HG03064 (cell line): Measurements from ENCODE around the gene SPCS2.
"Not testable (repeated sequence)": the region's sequence is repeated elsewhere in the genome, so short reads cannot be mapped to it uniquely, and the experiment has no call there.

ENCODE experiments used
- ATAC-seq: cut with Tn5 transposase; IDR thresholded peaks from one replicate; pipeline ENCODE4 v1.9.1; 2021; ENCODE audit warnings: low read depth; ENCODE audit not compliant: unreplicated experiment

The SPCS2 gene

GRCh38 chr11:74992852-74993251, 43.8 kb downstream of the SPCS2 start:
- no peak for ATAC-seq

GRCh38 chr11:75000975-75001354, 51.9 kb downstream of the SPCS2 start:
- no peak for ATAC-seq

GRCh38 chr11:75001686-75002085, 52.6 kb downstream of the SPCS2 start:
- no peak for ATAC-seq

- ATAC-seq: no peak
Observed at GRCh38 chr11:75002516-75002915, 53.5 kb downstream of the SPCS2 start.

- ATAC-seq: no peak
Observed at GRCh38 chr11:75004215-75004614, 55.1 kb downstream of the SPCS2 start.

- no peak for ATAC-seq
Observed at GRCh38 chr11:75011357-75011756, 62.3 kb downstream of the SPCS2 start.

- no peak for ATAC-seq
Observed at GRCh38 chr11:75011872-75012271, 62.8 kb downstream of the SPCS2 start.

GRCh38 chr11:75013051-75013450, 64.0 kb downstream of the SPCS2 start:
- ATAC-seq: no peak

GRCh38 chr11:75014129-75014528, 65.1 kb downstream of the SPCS2 start:
- ATAC-seq: no peak

GRCh38 chr11:75019200-75019599, 70.1 kb downstream of the SPCS2 start:
- ATAC-seq: not testable (repeated sequence)

GRCh38 chr11:75020328-75020727, 71.3 kb downstream of the SPCS2 start:
- ATAC-seq: not testable (repeated sequence)

- ATAC-seq: no peak
Observed at GRCh38 chr11:75022296-75022695, 73.2 kb downstream of the SPCS2 start.

GRCh38 chr11:75022759-75023396, 73.8 kb downstream of the SPCS2 start:
- no peak for ATAC-seq

- ATAC-seq: no peak
Observed at GRCh38 chr11:75023446-75024067, 74.5 kb downstream of the SPCS2 start.

- ATAC-seq: no peak
Observed at GRCh38 chr11:75024068-75024449, 75.0 kb downstream of the SPCS2 start.

- ATAC-seq: no peak
Observed at GRCh38 chr11:75024764-75025211, 75.7 kb downstream of the SPCS2 start.

- ATAC-seq: no peak
Observed at GRCh38 chr11:75025561-75025960, 76.5 kb downstream of the SPCS2 start.

GRCh38 chr11:75028321-75028720, 79.3 kb downstream of the SPCS2 start:
- no peak for ATAC-seq
